WTC11 (cell line): ENCODE data around the gene OR2AJ1. TPM values are rescaled to one million over a fixed set of nuclear protein-coding genes. Genes with fewer than 3 reads are reported as not detected.

Experiments used
- ATAC-seq: fragments of 200-7000 bp; cut with Tn5 transposase; 2 replicates; pipeline ENCODE4 v1.10.0; 2021; ENCODE audit warnings: mild to moderate bottlenecking, moderate library complexity
- CTCF ChIA-PET: fragments of 300-600 bp; sonication (Branson Sonifier 250); formaldehyde crosslinking; loops from one replicate; lab custom pipeline; 2021; ENCODE audit warnings: antibody characterized with exemption; lab: Charles Lee
- POLR2A ChIA-PET: fragments of 350-600 bp; sonication (Branson Sonifier 250); formaldehyde crosslinking; loops from one replicate; lab custom pipeline; 2021; ENCODE audit warnings: antibody characterized with exemption; lab: Charles Lee
- DNase-seq: peaks from one replicate; pipeline ENCODE4 v3.0.0; 2021; ENCODE audit warnings: low spot score
- H3K27ac Mint-ChIP-seq: 2 replicates; pipeline ENCODE4 v1.8.0; 2021; ENCODE audit warnings: mixed read lengths
- H3K27me3 Mint-ChIP-seq: 2 replicates; pipeline ENCODE4 v1.8.0; 2021; ENCODE audit warnings: low read depth, mild to moderate bottlenecking, moderate library complexity, mixed read lengths
- H3K36me3 Mint-ChIP-seq: 2 replicates; pipeline ENCODE4 v1.8.0; 2021; ENCODE audit warnings: mixed read lengths
- H3K4me1 Mint-ChIP-seq: 2 replicates; pipeline ENCODE4 v1.8.0; 2022; ENCODE audit warnings: mixed read lengths
- H3K4me3 Mint-ChIP-seq: 2 replicates; pipeline ENCODE4 v1.8.0; 2021; ENCODE audit warnings: mild to moderate bottlenecking, moderate library complexity, mixed read lengths
- H3K9me3 Mint-ChIP-seq: 2 replicates; pipeline ENCODE4 v1.8.0; 2021; ENCODE audit warnings: mixed read lengths
- AFF4 ChIP-seq: sonication (generic); formaldehyde crosslinking; IDR thresholded peaks from 2 replicates; pipeline ENCODE4 v1.8.1; 2023; ENCODE audit warnings: mild to moderate bottlenecking, missing genetic modification reagents, borderline replicate concordance
- ATF1 ChIP-seq: sonication (generic); formaldehyde crosslinking; IDR thresholded peaks from 2 replicates; pipeline ENCODE4 v1.8.1; 2023; ENCODE audit warnings: mild to moderate bottlenecking, moderate library complexity, missing genetic modification reagents
- ATF6 ChIP-seq: sonication (generic); formaldehyde crosslinking; IDR thresholded peaks from 2 replicates; pipeline ENCODE4 v1.8.1; 2023; ENCODE audit warnings: mild to moderate bottlenecking, missing genetic modification reagents
- CREM ChIP-seq: sonication (generic); formaldehyde crosslinking; IDR thresholded peaks from 2 replicates; pipeline ENCODE4 v1.8.1; 2022; ENCODE audit warnings: mild to moderate bottlenecking, missing genetic modification reagents, moderate library complexity
- E2F5 ChIP-seq: sonication (generic); formaldehyde crosslinking; IDR thresholded peaks from 2 replicates; pipeline ENCODE4 v1.8.1; 2022; ENCODE audit warnings: mild to moderate bottlenecking, moderate library complexity, missing genetic modification reagents
- ESRRA ChIP-seq: sonication (generic); formaldehyde crosslinking; IDR thresholded peaks from 2 replicates; pipeline ENCODE4 v1.8.1; 2022; ENCODE audit warnings: mild to moderate bottlenecking, missing genetic modification reagents, borderline replicate concordance
- IRF1 ChIP-seq: sonication (generic); formaldehyde crosslinking; IDR thresholded peaks from 2 replicates; pipeline ENCODE4 v1.8.0; 2023; ENCODE audit warnings: missing genetic modification reagents
- JUN ChIP-seq: sonication (generic); formaldehyde crosslinking; IDR thresholded peaks from 2 replicates; pipeline ENCODE4 v1.8.0; 2023; ENCODE audit warnings: mild to moderate bottlenecking, missing genetic modification reagents
- NFYB ChIP-seq: sonication (generic); formaldehyde crosslinking; conservative IDR thresholded peaks from 2 replicates; pipeline ENCODE4 v1.8.0; 2022; ENCODE audit warnings: low read depth, missing genetic modification reagents
- RELA ChIP-seq: sonication (generic); formaldehyde crosslinking; IDR thresholded peaks from 2 replicates; pipeline ENCODE4 v1.8.1; 2022; ENCODE audit warnings: missing genetic modification reagents, mild to moderate bottlenecking, borderline replicate concordance
- SMAD3 ChIP-seq: sonication (generic); formaldehyde crosslinking; IDR thresholded peaks from 2 replicates; pipeline ENCODE4 v1.8.0; 2022; ENCODE audit warnings: missing genetic modification reagents, mild to moderate bottlenecking, borderline replicate concordance
- USF1 ChIP-seq: sonication (generic); formaldehyde crosslinking; IDR thresholded peaks from 2 replicates; pipeline ENCODE4 v1.8.0; 2022; ENCODE audit warnings: mild to moderate bottlenecking, missing genetic modification reagents
- ZMAT4 ChIP-seq: fragments of 250-450 bp; sonication (Bioruptor Pico); IDR thresholded peaks from 2 replicates; pipeline ENCODE4 v1.9.0; 2021; ENCODE audit warnings: mild to moderate bottlenecking
- ZNF138 ChIP-seq: sonication (generic); formaldehyde crosslinking; conservative IDR thresholded peaks from 2 replicates; pipeline ENCODE4 v1.8.1; 2022; ENCODE audit warnings: mild to moderate bottlenecking, moderate library complexity, missing genetic modification reagents
- ZNF281 ChIP-seq: sonication (generic); formaldehyde crosslinking; IDR thresholded peaks from 2 replicates; pipeline ENCODE4 v1.8.0; 2023; ENCODE audit warnings: mild to moderate bottlenecking, missing genetic modification reagents
- ZNF317 ChIP-seq: sonication (generic); formaldehyde crosslinking; IDR thresholded peaks from 2 replicates; pipeline ENCODE4 v1.8.1; 2023; ENCODE audit warnings: low read depth, mild to moderate bottlenecking, moderate library complexity, missing genetic modification reagents, borderline replicate concordance
- ZNF532 ChIP-seq: fragments of 250-450 bp; sonication (Bioruptor Pico); IDR thresholded peaks from 2 replicates; pipeline ENCODE4 v1.9.0; 2021; ENCODE audit warnings: mild to moderate bottlenecking, borderline replicate concordance
- total RNA-seq: library from RNA; stranded (reverse); gene quantifications from 3 replicates; pipeline ENCODE4 v1.2.3, GENCODE V29; 2021

OR2AJ1 gene
- total RNA-seq, 1 experiment from 2014 or later: not detected

- TF ChIP-seq CREM (CRISPR knock-in tag): no peak
- TF ChIP-seq JUN (CRISPR knock-in tag): no peak
- TF ChIP-seq RELA (CRISPR knock-in tag): no peak
- no peak for TF ChIP-seq NFYB (CRISPR knock-in tag)
- no peak for TF ChIP-seq SMAD3 (CRISPR knock-in tag)
- no peak for TF ChIP-seq AFF4 (CRISPR knock-in tag)
Measured at GRCh38 chr1:247884797-247885413, 39.8 kb upstream of the OR2AJ1 start (continued).

GRCh38 chr1:247895163-247895637 lies 29.5 kb upstream of the OR2AJ1 start, which contains the start of gene OR2W3:
Gene OR2W3, plus strand, starts transcription at chr1:247895587. Its CDS starts 0 bp downstream, at chr1:247895587.
- Mint-ChIP-seq H3K27me3 (no peaks in the 10 kb centered on the region), H3K27ac (no peak within 1 kb of the TSS), H3K36me3 (peaks cover 33% of the 10 kb centered on the region), H3K4me1 (peaks cover 4% of the 10 kb centered on the region), H3K4me3 (no peak within 1 kb of the TSS), H3K9me3 (peaks cover 41% of the 10 kb centered on the region)
- ATAC-seq (no peak), DNase-seq (no peak)
- POLR2A ChIA-PET: no interaction called here
- CTCF ChIA-PET: no interaction called here
- TF ChIP-seq ZNF281 (CRISPR knock-in tag) (no peak), E2F5 (no peak), ZNF138 (CRISPR knock-in tag) (no peak), ZNF317 (CRISPR knock-in tag) (no peak), ATF6 (CRISPR knock-in tag) (no peak), ZNF532 (CRISPR knock-in tag) (no peak), USF1 (no peak), ESRRA (no peak), ATF1 (CRISPR knock-in tag) (no peak), IRF1 (CRISPR knock-in tag) (no peak), ZMAT4 (CRISPR knock-in tag) (no peak)
